HPDE6-E6E7 (cell line): Measurements from ENCODE around the gene ANKMY2.
"Not testable (repeated sequence)": the region's sequence is repeated elsewhere in the genome, so short reads cannot be mapped to it uniquely, and the experiment has no call there.

Experiments used
- DNase-seq: peaks from one replicate; pipeline ENCODE4 v3.0.0; 2011; ENCODE audit warnings: missing footprints; ENCODE audit errors: extremely low spot score

ANKMY2 gene

DNA sequence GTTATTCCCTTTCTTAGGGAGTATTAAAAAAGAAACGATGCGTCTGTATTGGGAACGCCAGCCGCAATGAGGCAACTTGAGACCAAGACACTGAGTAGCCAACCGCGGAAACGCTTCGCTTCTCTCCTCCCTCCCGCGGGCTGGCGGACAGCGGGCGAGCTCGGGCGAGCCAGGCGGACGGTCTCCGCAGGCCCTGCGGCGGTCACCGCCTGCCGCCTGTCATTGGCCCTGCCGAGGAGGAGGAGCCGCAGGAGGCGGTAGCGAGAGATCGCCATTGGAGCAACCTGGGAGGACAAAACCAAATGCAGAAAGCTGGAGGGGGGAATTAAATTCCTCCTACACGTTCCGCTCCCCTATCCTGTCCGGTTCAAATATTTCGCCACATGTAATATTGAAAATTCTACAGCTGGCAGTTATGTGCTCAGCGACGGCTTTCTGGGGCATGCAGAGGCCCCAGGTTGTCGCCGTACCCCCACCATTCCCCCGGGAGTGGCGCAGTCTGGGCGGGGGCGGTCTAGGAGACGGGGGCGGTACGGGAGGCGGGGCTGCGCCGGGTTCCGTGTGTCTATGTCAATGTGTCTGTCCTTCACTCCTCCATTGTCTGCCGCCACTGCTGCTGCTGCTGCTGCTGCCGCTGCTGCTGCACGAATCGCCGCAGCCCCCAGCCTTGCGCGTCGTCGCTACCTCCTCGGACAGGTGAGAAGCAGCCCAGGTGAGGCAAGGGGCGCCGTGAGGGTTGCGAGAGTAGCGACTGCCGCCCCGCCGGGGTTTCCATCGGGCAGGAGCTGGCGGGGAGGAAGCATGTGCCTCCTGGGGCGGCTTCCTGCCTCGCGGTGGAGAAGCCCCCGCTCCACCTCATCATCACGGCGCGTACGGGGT, at the start of gene ANKMY2, which contains the start of gene BZW2:
Gene ANKMY2, minus strand, starts transcription at position 162 of the 879 bp plus-strand sequence. CDS start 181 bp downstream, outside the sequence.
Gene BZW2, plus strand, starts transcription at position 589 of the 879 bp plus-strand sequence. CDS start 19,263 bp downstream, outside the sequence.
- peak; percentile 91 for DNase-seq

DNA sequence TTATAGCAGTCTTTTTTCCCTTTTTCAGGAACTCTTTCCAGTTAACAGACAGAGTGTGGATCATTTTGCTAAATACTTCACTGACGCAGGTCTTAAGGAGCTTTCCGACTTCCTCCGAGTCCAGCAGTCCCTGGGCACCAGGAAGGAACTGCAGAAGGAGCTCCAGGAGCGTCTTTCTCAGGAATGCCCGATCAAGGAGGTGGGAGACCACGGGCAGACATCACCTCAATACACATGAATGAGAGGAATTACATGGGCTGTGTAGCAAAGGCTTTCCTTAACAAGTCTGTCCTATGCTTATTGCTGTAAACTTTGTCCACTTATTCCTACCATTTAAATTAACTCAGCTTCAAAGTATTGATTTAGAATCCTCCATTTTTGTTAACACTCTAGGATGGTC, 49.3 kb upstream of the ANKMY2 start:
- DNase-seq, result no peak

DNA sequence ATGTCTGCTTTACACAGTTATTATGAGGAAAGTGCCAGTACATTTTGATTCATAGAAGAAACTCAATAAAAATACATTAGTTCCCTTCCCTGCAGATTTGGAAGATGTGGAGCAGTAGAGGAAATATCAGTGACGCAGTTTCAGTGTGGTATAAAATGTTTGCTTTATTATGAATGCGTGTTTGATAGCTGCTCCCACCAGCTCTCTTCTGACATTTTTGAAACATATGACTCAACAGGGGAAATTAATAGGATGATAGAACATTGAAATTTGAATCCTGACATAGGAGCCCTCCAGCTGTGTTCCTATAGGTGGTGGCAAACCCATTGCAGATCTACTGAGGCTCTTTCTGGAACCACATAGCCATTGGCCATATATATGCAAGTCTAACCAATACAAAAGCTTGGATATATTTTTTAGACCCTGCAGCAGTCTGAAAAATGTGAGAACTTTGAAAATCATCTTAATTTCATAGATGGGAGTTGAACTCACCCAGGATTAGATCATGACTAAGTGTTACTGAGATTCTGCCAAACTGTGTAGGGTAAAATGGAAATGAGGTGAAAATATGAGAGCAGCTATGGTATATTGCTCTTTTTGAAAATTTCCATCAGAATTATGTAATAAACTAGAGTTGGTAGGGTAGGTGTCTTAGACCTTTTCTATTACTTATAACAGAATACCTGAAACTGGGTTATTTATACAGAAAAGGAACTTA, 48.2 kb upstream of the ANKMY2 start:
- no peak for DNase-seq

DNA sequence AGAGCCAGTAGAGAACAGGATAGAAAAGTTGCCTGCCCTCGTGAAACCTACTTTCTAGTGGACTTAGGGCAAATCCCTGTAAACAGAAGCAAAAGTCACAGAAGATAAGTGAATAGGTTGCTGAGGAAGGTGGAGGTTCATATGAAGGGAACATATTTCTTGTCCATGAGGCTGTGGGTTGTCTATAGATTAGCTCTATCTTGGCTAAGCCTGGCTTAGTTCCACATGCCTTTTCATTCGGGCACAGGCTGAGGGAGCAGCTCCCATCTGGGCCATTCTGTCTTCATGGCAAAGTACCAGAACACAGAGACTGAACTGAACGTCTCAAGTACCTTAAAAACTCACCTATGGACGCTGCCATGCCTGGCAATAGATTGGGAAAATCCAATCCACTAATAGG, 45.7 kb upstream of the ANKMY2 start:
- no peak for DNase-seq

DNA sequence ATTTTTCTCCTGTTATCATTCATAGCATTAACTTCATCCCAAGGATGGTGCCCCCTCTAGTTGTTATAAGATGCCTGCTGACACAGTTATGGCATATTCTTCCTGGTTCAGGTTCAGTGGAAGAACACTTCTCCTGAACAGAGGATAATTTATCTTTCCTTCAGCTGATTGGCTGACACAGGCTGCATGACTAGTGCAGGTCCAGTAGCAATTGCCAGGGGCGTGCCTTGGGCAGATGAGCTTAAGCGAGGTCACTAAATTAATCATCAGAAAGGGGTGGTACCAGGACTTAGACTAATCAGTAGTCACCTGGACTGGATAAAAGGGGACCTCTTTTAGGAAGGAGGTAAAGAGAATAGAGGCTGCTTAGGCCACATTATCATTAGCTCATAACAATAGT, 42.7 kb upstream of the ANKMY2 start:
- no peak for DNase-seq

DNA sequence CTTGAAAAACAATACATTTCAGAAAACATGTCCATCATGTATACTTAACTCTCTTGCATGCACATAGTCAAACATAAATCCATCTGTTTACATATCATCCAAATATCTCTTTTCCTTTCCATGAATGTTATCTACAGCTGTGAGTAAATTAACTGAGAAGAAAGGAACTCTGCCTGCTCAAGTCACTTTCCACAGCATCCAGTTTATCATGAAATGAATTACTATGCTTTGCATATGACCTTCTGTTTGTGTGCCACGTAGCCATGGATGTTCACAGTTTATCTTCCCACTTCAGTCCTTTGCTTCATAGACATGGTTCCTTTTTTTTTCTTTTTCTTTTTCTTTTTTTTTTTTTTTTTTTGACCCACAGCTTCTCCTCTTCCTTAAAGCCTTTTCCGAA, 40.0 kb upstream of the ANKMY2 start:
- no peak for DNase-seq

DNA sequence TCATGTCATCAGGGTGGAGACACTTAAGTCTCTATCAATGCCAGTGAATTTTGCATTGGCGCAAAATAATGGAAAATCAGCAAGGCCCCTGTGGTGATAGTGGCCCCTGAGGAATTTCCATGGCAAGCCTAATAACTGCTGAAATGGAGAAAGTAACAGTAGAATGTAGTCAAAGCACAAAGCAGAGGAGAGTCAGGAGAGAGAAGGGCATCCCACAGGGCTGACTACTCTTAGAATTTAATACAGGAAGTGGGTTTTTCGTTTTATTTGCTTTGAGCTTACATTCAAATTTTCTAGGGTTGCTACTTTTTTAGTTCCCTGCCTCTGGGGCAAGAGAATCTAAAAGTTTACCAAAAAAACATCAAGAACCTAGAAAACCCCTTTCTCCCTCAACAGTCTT, 39.4 kb upstream of the ANKMY2 start:
- DNase-seq, result no peak

DNA sequence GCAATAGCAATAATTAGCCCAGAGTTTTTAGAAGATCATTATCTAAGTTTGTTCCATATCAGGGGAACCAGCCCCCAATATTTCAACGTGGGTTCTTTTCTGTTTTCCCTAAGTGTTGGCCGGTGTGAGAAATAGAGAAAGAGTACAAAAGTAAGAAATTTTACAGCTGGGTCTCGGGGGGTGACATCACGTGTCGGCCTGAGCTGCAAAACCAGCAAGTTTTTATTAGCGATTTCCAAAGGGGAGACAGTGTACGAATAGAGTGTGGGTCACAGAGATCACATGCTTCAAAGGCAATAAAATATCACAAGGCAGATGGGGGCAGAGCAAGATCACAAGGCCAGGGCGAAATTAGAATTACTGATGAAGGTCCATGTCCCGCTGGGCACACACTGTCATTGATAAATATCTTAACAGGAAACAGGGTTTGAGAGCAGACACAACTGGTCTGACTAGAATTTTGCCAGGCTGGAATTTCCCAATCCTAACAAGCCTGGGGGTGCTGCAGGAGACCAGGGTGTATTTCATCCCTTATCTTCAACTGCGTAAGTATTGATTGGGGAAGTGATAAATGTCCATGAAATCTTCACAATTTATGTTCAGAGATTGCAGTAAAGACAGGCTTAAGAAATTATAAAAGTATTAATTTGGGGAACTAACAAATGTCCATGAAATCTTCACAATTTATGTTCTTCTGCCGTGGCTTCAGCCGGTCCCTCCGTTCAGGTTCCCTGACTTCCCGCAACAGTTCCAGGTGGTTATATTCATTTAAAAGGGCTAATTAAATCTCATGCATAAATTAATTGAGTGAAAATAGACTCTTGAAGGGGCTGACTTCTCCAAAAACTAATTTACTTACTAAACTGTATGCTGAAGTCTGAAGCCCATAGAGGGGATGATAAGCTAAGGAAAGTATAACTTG, 33.4 kb upstream of the ANKMY2 start:
- DNase-seq, result not testable (repeated sequence)

DNA sequence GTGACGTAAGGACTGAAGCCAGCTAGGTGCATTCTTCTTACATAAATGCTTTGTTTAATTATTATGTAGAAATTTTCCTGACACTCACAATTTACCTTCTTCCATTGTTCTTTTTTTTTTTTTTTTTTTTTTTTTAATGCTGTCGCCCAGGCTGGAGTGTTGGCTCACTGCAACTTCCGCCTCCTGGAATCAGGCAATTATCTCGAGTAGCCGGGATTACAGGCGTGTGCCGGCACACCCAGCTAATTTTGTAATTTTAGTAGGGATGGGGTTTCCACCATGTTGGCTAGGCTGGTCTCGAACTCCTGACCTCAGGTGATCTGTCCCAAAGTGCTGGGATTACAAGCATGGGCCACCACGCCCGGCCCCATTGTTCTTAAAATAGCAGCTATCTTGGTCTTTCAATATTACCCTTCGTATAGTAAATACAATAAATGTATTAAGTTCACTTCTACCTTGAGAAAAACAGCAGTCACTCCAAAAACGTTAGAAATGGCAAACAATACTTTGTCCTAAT, 32.5 kb upstream of the ANKMY2 start:
- no peak for DNase-seq

DNA sequence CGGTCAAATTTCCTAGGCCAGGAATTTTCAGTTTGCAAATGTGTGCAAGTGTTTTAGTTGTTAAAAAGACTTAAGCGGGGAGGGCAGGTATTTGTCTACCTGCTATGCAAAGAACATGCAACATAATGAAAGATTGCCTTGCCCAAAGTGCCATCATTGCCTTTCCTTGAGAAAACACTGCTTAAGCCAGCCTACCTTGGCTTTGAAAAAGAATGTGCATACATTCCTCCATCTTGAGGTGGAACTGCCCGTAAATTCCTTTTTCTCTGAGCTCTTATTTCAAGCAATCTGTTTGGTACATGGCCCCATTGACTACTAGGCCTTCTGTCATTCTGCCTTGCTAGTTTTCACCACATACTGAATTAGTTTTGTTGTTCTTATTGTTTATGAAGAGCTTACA, 29.7 kb upstream of the ANKMY2 start:
- no peak for DNase-seq

DNA sequence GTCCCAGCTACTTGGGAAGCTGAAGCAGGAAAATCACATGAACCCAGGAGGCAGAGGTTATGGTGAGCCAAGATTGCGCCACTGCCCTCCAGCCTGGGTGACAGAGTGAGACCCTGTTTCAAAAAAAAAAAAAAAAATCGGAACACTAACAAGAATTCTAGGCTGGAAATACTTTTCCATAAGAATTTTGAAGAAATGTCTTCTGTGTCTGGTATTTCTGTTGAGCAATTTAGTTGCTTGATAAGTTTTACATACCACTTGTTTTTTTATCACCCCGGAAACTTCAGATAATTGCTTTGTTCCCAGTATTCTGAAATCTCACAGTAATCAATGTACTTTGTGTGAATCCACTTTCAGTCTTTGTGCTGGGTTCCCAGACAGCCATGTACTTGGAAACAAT, 26.3 kb upstream of the ANKMY2 start:
- DNase-seq, result no peak

DNA sequence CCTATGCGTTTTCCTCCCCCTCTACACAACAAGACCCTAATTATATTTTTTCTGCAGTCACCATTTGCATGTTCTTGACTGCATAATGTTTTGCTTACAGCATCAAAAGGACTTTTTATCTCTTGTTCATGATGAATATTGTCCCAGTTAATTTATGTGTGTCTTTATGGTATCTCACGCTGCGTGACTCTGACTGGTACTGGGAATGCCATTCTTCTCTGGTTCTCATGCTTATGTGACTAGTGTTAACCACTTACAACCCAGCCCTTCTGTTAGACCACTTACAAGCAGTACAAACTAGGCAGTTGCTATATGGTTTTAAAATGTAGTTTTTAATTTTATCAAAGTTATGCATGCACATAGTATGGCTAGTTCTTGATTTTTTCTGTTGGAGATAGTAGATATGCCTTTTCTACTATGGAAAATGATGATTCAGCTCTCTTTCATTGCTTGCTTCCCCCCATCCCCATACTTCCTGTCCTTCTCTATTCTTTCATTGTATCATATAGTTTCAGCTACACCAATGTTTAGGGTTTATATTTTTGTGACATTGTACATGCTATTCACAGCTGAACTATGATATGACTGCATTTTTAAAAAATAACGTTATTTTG, 25.3 kb upstream of the ANKMY2 start:
- DNase-seq, result no peak

DNA sequence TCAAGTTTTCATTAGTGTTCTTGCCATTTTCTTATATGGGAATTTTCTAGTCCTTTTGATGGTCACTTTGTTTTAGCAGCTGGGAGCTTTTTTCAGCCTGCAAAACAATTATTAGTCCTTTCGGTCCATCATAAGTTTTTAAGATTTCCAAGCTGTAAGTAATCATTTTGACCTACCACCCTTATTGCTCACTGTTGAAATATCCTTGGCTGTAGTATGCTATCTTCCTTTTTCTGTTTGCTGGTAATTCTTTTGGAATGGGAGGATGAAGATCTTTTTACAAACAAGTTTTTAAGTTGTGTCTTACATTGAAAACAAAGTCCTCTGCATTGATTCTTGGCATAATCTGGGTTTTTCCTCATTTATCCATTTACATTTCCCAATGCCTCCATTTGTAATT, 24.5 kb upstream of the ANKMY2 start:
- no peak for DNase-seq

DNA sequence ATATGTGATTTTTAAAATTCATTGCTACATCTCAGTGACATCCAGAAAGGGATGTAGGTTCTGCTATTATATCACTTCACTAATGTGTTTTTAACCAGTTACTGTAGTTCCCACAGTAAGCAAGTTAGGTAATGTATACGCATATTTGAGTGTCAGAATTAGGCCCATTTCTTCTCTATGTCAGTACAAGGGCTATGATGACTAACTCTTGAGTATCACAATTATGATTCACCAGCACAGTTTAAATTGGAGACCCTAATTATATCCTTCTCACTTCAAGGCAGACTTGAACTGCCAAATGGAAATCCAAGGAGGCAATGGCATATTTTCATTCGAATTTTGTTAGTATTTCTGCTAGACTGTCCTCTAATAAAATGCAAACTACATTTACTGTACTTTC, 24.0 kb upstream of the ANKMY2 start:
- DNase-seq, result peak; percentile 19

DNA sequence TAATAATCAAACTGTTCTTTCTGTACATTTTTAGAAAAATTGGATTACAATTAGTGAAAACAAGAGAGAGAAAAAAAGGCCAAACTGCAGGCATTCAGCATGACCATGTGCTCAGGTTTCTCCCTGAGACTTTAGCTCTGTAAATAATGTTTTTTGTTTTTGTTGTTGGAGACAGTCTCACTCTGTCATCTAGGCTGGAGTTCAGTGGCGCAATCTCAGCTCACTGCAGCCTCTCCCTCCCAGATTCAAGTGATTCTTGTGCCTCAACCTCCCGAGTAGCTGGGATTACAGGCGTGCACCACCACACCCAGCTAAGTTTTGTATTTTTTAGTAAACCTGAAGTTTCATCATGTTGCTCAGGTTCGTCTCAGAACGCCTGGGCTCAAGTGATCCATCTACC, 23.4 kb upstream of the ANKMY2 start:
- no peak for DNase-seq

DNA sequence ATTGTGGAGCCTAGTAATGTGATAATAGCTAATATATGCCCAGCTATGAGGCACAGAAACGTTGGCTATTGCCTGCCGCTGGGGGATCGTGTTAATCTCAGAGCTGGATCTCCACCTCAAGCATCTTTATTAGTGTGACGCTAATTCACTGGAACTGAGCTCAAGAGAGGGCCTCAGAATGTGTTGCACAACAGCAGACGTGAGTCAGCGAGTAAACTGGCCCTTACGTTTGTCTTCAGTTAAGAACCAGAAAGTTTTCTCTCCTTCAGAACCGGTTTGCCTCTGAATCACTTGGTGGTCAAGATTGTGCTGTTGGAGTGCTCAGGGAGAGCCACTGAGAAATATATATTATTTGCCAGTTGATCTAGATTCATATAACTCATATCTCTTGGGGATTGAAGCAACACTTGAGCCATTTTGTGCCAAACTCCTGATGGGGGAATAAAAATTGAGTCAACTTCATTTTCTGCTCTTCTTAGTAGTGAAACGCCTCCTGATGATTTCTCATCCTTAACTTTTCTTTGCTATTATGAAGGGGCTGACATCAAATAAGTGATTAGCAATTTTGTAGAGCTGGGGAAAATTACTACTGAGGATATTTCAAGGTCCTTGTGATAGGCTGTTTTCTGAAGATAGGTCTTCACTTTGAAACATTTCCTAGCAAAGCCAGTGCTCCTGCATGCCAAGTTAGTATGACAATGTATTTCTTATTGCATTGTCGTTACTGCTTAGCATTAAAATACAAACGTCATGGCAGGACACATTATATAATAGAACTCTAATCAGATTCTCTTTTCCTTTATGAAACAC, 22.7 kb upstream of the ANKMY2 start:
- peak; percentile 90 for DNase-seq

DNA sequence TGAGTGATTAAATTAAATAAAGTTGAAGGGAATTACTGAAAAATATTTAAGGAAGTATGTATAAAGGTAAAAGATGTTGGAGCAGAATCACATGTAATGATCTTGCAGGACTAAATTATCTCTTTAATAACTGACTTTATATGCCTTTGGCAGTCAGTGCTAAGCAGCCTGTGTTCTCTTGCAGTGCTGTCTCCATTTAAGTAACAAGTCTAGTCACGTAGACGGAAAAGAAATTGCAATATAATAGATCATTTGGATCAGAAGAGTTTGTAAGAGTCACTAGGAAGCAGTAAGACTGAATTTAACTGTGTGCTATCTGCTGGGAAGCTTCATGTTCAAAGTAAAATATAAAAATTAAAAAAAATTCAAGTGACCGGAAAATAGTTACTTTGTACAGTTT, 21.8 kb upstream of the ANKMY2 start:
- DNase-seq, result no peak

DNA sequence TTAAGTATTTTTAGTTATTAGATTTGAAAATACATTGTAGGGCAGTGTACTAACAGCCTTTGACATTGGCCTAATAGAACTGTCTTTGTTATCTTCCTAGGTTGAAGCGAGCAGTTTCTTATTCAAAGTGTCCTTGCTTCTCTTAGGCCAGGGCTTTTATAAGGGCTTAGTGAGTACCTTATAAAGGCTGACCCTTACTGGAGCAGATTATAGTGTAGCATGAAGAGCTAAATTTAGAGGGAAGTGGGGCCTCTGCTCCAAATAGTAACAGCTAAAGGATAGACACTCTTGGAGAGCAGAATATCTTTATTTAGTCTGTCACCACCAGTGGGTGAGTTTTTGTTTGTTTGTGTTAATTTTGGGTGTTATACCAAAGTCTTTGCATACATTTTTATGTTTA, 16.4 kb upstream of the ANKMY2 start:
- DNase-seq, result no peak

DNA sequence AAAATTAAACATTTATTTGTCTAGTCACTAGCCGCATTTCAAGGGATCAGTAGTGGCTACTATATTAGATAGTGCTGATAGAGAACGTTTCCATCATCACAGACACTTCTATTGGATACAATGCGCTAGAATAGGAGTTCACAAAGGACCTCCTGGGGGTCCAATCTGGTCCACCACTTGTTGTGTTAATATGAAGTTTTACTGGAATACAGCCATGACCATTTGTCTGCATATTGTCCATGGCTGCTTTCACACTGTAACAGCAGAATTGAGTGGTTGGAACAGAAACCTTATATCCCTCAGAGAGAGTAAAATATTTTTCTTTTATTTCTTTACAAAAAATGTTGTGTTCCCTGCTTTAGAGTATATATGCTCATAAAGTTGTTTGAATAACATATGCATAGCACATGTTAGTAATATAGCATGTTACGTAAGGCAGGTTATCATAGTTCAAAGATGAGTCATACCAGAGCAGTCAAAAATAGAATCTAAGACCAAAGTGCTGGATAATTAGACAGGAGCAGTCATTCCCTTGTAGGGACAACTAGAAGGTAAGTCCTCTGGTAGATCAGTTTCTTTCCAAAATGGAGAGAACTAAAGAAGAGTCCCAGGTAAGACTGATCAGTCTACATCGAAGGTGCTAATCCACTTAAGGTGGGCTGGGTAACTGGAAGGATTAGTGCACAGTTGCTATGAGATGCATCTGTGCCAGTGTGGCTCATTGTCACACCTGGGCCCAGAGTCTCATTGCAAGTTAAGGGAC, 15.3 kb upstream of the ANKMY2 start:
- DNase-seq, result peak; percentile 14
